ENCODE measurements around the gene LRRFIP1.

The LRRFIP1 gene

DNA sequence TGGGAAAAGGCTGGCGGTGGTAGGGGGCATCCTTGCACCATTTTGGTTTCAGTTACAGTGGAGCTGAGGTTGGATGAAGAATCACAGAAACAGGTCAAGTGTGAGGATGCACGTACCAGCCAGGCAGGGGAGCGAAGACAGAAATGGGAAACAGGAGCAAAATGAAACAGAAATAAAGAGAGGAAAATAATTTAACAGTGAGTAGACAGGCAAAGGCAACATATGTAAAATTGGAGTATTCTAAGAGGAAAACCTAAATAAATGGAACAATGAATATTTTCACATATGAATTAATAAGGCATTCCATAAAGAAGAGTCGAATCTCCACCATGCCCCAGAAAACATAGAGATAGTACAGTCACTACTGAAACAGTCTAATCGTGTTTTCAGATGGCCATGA lies 29.7 kb downstream of the LRRFIP1 start:
- no peak for ATAC-seq (ENCODE audit: low read depth)
- no peak overlapping the region for H3K27ac ChIP-seq (ENCODE audit: poor library complexity, severe bottlenecking)
- H3K36me3 ChIP-seq (ENCODE audit: low read depth) = no peaks in the 10 kb centered on the region
- TF ChIP-seq, protein P1, sequence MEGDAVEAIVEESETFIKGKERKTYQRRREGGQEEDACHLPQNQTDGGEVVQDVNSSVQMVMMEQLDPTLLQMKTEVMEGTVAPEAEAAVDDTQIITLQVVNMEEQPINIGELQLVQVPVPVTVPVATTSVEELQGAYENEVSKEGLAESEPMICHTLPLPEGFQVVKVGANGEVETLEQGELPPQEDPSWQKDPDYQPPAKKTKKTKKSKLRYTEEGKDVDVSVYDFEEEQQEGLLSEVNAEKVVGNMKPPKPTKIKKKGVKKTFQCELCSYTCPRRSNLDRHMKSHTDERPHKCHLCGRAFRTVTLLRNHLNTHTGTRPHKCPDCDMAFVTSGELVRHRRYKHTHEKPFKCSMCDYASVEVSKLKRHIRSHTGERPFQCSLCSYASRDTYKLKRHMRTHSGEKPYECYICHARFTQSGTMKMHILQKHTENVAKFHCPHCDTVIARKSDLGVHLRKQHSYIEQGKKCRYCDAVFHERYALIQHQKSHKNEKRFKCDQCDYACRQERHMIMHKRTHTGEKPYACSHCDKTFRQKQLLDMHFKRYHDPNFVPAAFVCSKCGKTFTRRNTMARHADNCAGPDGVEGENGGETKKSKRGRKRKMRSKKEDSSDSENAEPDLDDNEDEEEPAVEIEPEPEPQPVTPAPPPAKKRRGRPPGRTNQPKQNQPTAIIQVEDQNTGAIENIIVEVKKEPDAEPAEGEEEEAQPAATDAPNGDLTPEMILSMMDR (IDR thresholded peaks at IDR 0.05; ENCODE audit: poor library complexity, severe bottlenecking) = no peak
- H3K9me3 ChIP-seq (ENCODE audit: severe bottlenecking) = no peaks in the 10 kb centered on the region
- no peak overlapping the region for H3K4me3 ChIP-seq (ENCODE audit: severe bottlenecking)
- DNase-seq (ENCODE audit: low spot score) = no peak
- no peaks in the 10 kb centered on the region for H3K27me3 ChIP-seq (ENCODE audit: insufficient read depth, poor library complexity, severe bottlenecking)
- H3K4me1 ChIP-seq (ENCODE audit: insufficient read depth, poor library complexity, severe bottlenecking) = no peaks in the 10 kb centered on the region

DNA sequence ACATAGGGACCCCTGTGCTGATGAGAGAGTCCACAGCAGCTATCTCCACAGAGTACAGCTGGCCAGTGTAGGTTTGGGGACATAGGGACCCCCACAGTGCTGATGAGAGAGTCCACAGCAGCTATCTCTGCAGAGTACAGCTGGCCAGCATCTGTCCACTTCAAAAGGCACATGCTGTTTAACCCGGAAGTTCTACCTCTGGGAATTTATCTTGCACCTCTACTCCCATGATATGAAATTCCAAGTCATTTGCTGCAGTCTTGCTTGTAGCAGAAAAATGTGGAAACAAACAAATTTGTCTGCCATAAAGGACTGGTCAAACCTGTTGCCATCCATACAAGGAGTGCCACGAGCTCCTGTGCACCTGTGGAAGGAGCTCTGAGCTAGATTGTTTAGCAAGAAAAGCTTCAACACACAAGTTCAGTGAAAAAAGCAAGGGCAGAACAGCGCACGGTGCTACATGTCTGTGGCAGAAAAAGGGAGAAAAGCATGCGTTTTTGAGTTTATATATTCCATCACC lies 33.1 kb downstream of the LRRFIP1 start:
- Histone ChIP-seq H3K27ac (ENCODE audit: poor library complexity, severe bottlenecking) (no peak overlapping the region), H3K27me3 (ENCODE audit: insufficient read depth, poor library complexity, severe bottlenecking) (no peaks in the 10 kb centered on the region), H3K4me3 (ENCODE audit: severe bottlenecking) (no peak overlapping the region), H3K9me3 (ENCODE audit: severe bottlenecking) (no peaks in the 10 kb centered on the region), H3K36me3 (ENCODE audit: low read depth) (no peaks in the 10 kb centered on the region), H3K4me1 (ENCODE audit: insufficient read depth, poor library complexity, severe bottlenecking) (peaks cover 5% of the 10 kb centered on the region)
- TF ChIP-seq, protein P1 (IDR thresholded peaks at IDR 0.05; ENCODE audit: poor library complexity, severe bottlenecking) = no peak
- DNase-seq (ENCODE audit: low spot score) (no peak), ATAC-seq (ENCODE audit: low read depth) (no peak)

DNA sequence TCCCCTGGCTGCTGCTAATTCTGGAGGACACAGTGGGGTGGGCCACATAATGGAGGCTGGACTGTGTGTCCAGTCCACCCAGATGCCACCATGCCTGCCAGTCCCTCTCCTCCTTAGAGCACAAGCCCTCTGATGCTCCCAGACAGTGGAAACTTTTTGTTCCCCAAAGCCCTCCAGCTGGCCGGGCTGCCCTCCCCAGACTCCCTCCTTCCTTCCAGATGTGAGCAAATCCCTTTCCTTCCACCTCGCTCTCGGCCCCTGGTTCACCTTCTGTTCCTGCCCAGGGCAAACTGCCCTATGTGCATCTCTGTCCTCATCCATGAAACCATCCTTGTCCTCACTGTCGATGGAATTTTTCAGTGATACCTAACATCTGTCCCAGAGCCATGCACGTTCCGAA lies 33.9 kb downstream of the LRRFIP1 start:
- ATAC-seq (ENCODE audit: low read depth) (no peak), DNase-seq (ENCODE audit: low spot score) (no peak)
- no peak overlapping the region for H3K27ac ChIP-seq (ENCODE audit: poor library complexity, severe bottlenecking)
- H3K36me3 ChIP-seq (ENCODE audit: low read depth) = no peaks in the 10 kb centered on the region
- H3K27me3 ChIP-seq (ENCODE audit: insufficient read depth, poor library complexity, severe bottlenecking) = no peaks in the 10 kb centered on the region
- TF ChIP-seq, protein P1 (IDR thresholded peaks at IDR 0.05; ENCODE audit: poor library complexity, severe bottlenecking) = no peak
- no peak overlapping the region for H3K4me3 ChIP-seq (ENCODE audit: severe bottlenecking)
- no peaks in the 10 kb centered on the region for H3K9me3 ChIP-seq (ENCODE audit: severe bottlenecking)
- peaks cover 5% of the 10 kb centered on the region for H3K4me1 ChIP-seq (ENCODE audit: insufficient read depth, poor library complexity, severe bottlenecking)

DNA sequence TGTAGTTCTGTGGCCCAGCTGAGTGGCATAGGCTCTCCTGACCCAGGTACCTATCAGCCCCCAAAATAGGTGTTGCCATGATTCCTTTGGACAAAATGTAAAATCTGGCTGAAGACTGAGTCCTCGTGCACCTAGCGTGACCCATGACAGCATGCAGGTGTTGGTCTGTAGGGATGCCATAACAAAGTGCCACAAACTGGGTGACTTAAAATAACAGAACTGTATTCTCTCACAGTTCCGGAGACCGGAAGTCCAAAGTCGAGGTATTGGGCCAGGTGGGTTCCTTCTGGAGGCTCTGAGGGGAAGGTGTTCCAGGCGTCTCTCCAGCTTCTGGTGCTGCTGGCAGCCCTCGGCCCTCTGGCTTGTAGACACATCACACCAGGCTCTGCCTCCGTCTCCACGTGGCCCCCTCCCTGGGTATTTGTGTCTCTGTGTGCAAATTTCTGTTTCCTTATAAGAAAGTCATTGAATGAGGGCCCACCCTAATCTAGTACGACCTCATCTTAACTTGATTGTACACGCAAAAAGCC lies 34.5 kb downstream of the LRRFIP1 start:
- peaks cover 5% of the 10 kb centered on the region for H3K4me1 ChIP-seq (ENCODE audit: insufficient read depth, poor library complexity, severe bottlenecking)
- H3K4me3 ChIP-seq (ENCODE audit: severe bottlenecking) = no peak overlapping the region
- ATAC-seq (ENCODE audit: low read depth) = no peak
- no peaks in the 10 kb centered on the region for H3K27me3 ChIP-seq (ENCODE audit: insufficient read depth, poor library complexity, severe bottlenecking)
- no peak overlapping the region for H3K27ac ChIP-seq (ENCODE audit: poor library complexity, severe bottlenecking)
- TF ChIP-seq, protein P1 (IDR thresholded peaks at IDR 0.05; ENCODE audit: poor library complexity, severe bottlenecking) = no peak
- no peak for DNase-seq (ENCODE audit: low spot score)
- H3K9me3 ChIP-seq (ENCODE audit: severe bottlenecking) = no peaks in the 10 kb centered on the region
- H3K36me3 ChIP-seq (ENCODE audit: low read depth) = no peaks in the 10 kb centered on the region

DNA sequence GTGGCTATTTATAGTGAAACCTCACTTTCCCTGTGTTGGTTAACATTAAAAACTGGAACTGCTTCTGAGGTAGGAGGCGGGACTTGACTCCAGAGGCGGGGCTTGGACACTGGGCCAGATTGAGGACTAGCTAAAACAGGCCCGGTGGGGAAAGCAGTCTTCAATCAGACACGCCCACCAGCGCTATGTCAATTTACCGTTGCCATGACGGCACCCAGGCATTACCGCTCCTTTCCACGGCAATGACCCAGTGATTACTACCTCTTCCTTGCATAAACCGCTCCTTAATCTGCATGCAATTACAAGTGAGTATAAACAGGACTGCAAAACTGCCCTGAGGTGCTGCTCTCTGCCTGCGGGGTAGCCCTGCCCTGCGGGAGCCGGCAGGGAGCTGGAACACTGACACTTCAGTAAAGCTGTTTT lies 35.3 kb downstream of the LRRFIP1 start:
- no peak overlapping the region for H3K27ac ChIP-seq (ENCODE audit: poor library complexity, severe bottlenecking)
- TF ChIP-seq, protein P1 (IDR thresholded peaks at IDR 0.05; ENCODE audit: poor library complexity, severe bottlenecking) = no peak
- no peaks in the 10 kb centered on the region for H3K9me3 ChIP-seq (ENCODE audit: severe bottlenecking)
- peaks cover 5% of the 10 kb centered on the region for H3K4me1 ChIP-seq (ENCODE audit: insufficient read depth, poor library complexity, severe bottlenecking)
- ATAC-seq (ENCODE audit: low read depth) (peak; percentile 95), DNase-seq (ENCODE audit: low spot score) (peak; percentile 89)
- no peak overlapping the region for H3K4me3 ChIP-seq (ENCODE audit: severe bottlenecking)
- no peaks in the 10 kb centered on the region for H3K36me3 ChIP-seq (ENCODE audit: low read depth)
- H3K27me3 ChIP-seq (ENCODE audit: insufficient read depth, poor library complexity, severe bottlenecking) = no peaks in the 10 kb centered on the region
